Endothelial cell (in vitro differentiated cells): ENCODE results near the gene TAF4. TPM values are rescaled to one million over a fixed set of nuclear protein-coding genes. Genes with fewer than 3 reads are reported as not detected.

Experiments used
- DNase-seq: peaks from one replicate; pipeline ENCODE4 v3.0.0; 2021; ENCODE audit warnings: low spot score
- H3K27ac Mint-ChIP-seq: one replicate; pipeline ENCODE4 v1.8.0; 2021; ENCODE audit warnings: mixed read lengths, inconsistent platforms; ENCODE audit not compliant: unreplicated experiment
- H3K27me3 Mint-ChIP-seq: one replicate; pipeline ENCODE4 v1.8.0; 2021; ENCODE audit warnings: mild to moderate bottlenecking, moderate library complexity, mixed read lengths, inconsistent platforms; ENCODE audit not compliant: unreplicated experiment
- H3K36me3 Mint-ChIP-seq: one replicate; pipeline ENCODE4 v1.8.0; 2021; ENCODE audit warnings: mild to moderate bottlenecking, low read depth, mixed read lengths, inconsistent platforms; ENCODE audit not compliant: unreplicated experiment
- H3K4me1 Mint-ChIP-seq: one replicate; pipeline ENCODE4 v1.8.0; 2021; ENCODE audit warnings: mild to moderate bottlenecking, mixed read lengths, inconsistent platforms; ENCODE audit not compliant: unreplicated experiment
- H3K4me3 Mint-ChIP-seq: one replicate; pipeline ENCODE4 v1.8.0; 2021; ENCODE audit warnings: mild to moderate bottlenecking, mixed read lengths, inconsistent platforms; ENCODE audit not compliant: unreplicated experiment
- H3K9me3 Mint-ChIP-seq: one replicate; pipeline ENCODE4 v1.8.0; 2021; ENCODE audit warnings: mixed read lengths, inconsistent platforms; ENCODE audit not compliant: unreplicated experiment
- CTCF ChIP-seq: fragments of 200-600 bp; sonication (generic); IDR thresholded peaks from one replicate; pipeline ENCODE4 v1.5.0; 2021; ENCODE audit warnings: antibody characterized with exemption; ENCODE audit not compliant: unreplicated experiment
- total RNA-seq: library from RNA; stranded (reverse); fragmentation: NEBNext Ultra II Directional; extraction: Animal tissue kit (Norgen Biotek cat#: 25700); gene quantifications from one replicate; pipeline ENCODE4 v1.2.1, GENCODE V29; 2021; ENCODE audit not compliant: unreplicated experiment

Gene TAF4
- total RNA-seq, 1 donor from 2014 or later: 14.2 TPM

GRCh38 chr20:62003567-62004405 is 61.9 kb downstream of the TAF4 start:
- peaks cover 51% of the 10 kb centered on the region for H3K36me3 Mint-ChIP-seq
- no peak for DNase-seq
- peaks cover 9% of the 10 kb centered on the region for H3K27me3 Mint-ChIP-seq
- no peak for TF ChIP-seq CTCF
- H3K4me1 Mint-ChIP-seq: no peaks in the 10 kb centered on the region
- no peak overlapping the region for H3K27ac Mint-ChIP-seq
- H3K4me3 Mint-ChIP-seq: no peak overlapping the region
- no peaks in the 10 kb centered on the region for H3K9me3 Mint-ChIP-seq

- Mint-ChIP-seq H3K9me3 (no peaks in the 10 kb centered on the region), H3K27me3 (peaks cover 9% of the 10 kb centered on the region), H3K4me3 (no peak overlapping the region), H3K27ac (no peak overlapping the region), H3K4me1 (no peaks in the 10 kb centered on the region), H3K36me3 (peaks cover 51% of the 10 kb centered on the region)
- no peak for TF ChIP-seq CTCF
- DNase-seq: no peak
These were observed 62.7 kb downstream of the TAF4 start for GRCh38 chr20:62002882-62003480.

- no peak overlapping the region for H3K27ac Mint-ChIP-seq
- no peak for TF ChIP-seq CTCF
- no peaks in the 10 kb centered on the region for H3K9me3 Mint-ChIP-seq
- no peak for DNase-seq
- H3K36me3 Mint-ChIP-seq: peaks cover 54% of the 10 kb centered on the region
- peaks cover 3% of the 10 kb centered on the region for H3K4me1 Mint-ChIP-seq
- H3K4me3 Mint-ChIP-seq: no peak overlapping the region
- peaks cover 5% of the 10 kb centered on the region for H3K27me3 Mint-ChIP-seq
These were observed 64.4 kb downstream of the TAF4 start for GRCh38 chr20:62001178-62001715.

GRCh38 chr20:61998343-61999121 is 67.1 kb downstream of the TAF4 start:
- no peak for DNase-seq
- peaks cover 3% of the 10 kb centered on the region for H3K4me1 Mint-ChIP-seq
- H3K9me3 Mint-ChIP-seq: no peaks in the 10 kb centered on the region
- no peak for TF ChIP-seq CTCF
- H3K27ac Mint-ChIP-seq: no peak overlapping the region
- no peak overlapping the region for H3K4me3 Mint-ChIP-seq
- H3K36me3 Mint-ChIP-seq: peaks cover 67% of the 10 kb centered on the region
- H3K27me3 Mint-ChIP-seq: peaks cover 3% of the 10 kb centered on the region
